Fibroblast of villous mesenchyme (primary cell): ENCODE data around the gene BPIFB1. TPM values are rescaled to one million over a fixed set of nuclear protein-coding genes. Genes with fewer than 3 reads are reported as not detected.
A peak's percentile ranks its signal among the peaks of the same experiment; 100 is the strongest.

Source experiments
- DNase-seq: peaks from one replicate; pipeline ENCODE4 v3.0.0-alpha.2; 2010; ENCODE audit warnings: low read depth
- H3K4me3 ChIP-seq: 2 replicates; pipeline ENCODE4 v1.5.1; 2011; ENCODE audit warnings: low read depth, mild to moderate bottlenecking, low read length
- total RNA-seq: library from RNA; depleted of rRNA; stranded (reverse); fragments of >200 nt; gene quantifications from 2 replicates; pipeline ENCODE4 v1.2.3, GENCODE V29; 2012
- TF ChIP-seq, protein P1 (sequence below): IDR thresholded peaks from 2 replicates; pipeline ENCODE4 v1.5.1; 2012; ENCODE audit warnings: low read depth, mild to moderate bottlenecking, low read length; ENCODE audit not compliant: insufficient read depth

BPIFB1 gene
- total RNA-seq, 1 donor, result not detected

GRCh38 chr20:33328157-33329137 is 45.4 kb downstream of the BPIFB1 start:
- TF ChIP-seq, protein P1, sequence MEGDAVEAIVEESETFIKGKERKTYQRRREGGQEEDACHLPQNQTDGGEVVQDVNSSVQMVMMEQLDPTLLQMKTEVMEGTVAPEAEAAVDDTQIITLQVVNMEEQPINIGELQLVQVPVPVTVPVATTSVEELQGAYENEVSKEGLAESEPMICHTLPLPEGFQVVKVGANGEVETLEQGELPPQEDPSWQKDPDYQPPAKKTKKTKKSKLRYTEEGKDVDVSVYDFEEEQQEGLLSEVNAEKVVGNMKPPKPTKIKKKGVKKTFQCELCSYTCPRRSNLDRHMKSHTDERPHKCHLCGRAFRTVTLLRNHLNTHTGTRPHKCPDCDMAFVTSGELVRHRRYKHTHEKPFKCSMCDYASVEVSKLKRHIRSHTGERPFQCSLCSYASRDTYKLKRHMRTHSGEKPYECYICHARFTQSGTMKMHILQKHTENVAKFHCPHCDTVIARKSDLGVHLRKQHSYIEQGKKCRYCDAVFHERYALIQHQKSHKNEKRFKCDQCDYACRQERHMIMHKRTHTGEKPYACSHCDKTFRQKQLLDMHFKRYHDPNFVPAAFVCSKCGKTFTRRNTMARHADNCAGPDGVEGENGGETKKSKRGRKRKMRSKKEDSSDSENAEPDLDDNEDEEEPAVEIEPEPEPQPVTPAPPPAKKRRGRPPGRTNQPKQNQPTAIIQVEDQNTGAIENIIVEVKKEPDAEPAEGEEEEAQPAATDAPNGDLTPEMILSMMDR, result no peak
- no peak overlapping the region for H3K4me3 ChIP-seq
- no peak for DNase-seq

DNA sequence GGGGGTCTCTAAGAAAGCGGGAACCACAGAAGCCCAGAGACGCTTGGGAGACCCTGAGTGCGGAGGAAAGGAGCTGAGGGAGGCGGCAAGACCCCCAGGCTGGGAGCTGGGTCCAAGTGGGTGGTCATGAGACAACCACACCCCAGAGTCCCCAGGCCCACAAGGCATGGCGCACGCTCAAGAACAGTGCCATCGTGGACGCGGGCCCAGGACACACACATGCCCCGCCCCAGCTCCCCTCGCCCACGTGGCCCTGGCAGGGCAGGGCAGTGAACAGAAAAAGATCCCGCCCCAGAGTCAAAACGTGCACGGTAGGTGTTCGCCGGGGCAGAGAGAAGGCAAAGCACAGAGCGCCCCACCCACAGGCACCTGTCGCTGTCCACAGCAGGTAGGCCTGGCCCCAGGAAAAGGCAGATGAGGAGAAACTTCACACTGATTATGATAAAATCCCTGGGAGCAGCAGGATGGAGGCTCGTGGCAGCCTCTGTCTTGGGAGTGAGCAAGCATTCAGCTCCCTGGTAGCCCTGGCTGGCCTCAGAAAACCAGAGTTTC is 50.0 kb downstream of the BPIFB1 start:
- H3K4me3 ChIP-seq, result no peak overlapping the region
- TF ChIP-seq, protein P1, result no peak
- DNase-seq, result no peak

DNA sequence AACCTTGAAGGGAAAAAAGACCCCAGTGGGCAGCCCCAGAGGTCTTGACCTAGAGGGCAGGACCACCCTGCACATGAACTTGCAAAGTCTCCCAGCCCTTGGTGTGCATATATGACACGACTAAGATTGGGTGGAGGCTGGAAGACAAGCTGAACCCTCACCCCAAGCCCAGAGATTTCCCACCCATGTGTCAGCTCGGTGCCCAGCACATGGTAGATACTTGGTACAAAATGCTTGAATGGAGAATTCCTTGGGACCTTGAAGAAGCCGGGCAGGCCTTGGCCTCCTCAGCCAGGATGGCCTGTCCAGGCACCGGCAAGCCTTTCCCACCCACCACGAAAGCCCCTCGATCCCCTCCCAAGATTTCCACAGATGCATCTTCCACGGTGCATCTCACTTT is 50.6 kb downstream of the BPIFB1 start:
- no peak overlapping the region for H3K4me3 ChIP-seq
- TF ChIP-seq, protein P1, result no peak
- no peak for DNase-seq

- no peak overlapping the region for H3K4me3 ChIP-seq
- TF ChIP-seq, protein P1, result no peak
- no peak for DNase-seq
Measured at GRCh38 chr20:33334111-33334510, 51.1 kb downstream of the BPIFB1 start.

DNA sequence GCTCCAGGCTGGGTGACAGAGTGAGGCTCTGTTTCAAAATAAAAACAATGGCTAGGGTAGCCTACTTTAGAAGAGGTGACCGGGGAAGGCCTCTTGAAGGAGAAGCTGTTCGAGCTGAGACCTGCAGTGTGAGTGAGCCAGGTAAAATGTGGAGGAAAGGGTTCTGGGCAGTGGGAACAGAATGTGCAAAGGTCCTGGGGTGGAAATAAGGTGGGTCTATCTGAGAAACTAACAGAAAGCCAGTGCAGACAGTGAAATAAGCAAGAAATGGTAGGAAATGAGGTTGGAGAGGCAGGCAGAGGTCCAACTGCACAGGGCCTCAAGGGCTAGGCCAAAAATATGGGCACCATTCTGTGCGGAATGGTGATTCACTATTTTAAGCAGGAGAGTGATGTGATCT is 53.4 kb downstream of the BPIFB1 start:
- no peak for DNase-seq
- no peak overlapping the region for H3K4me3 ChIP-seq
- TF ChIP-seq, protein P1, result no peak

DNA sequence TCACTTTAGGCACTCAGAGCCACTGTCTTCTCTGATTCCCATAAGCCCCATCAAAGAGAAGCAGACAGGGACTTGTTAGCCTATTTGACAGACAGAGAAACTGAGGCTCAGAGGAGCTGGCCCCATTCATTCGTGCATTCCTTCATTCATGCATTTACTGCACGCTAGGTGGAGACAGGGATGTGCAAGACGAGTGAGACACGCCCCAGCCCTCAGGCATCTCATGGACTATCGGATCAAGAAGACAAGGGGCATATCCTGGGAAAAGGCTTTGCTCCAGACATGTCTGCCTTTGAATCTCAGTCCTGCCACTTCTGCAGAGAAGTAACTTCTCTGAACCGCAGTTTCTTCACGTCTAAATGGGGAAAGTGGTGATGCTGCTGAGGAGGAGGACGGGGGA is 54.1 kb downstream of the BPIFB1 start:
- no peak overlapping the region for H3K4me3 ChIP-seq
- TF ChIP-seq, protein P1, result peak; percentile 6
- peak; percentile 3 for DNase-seq
